Prostate gland (tissue), 2 donors: ENCODE results near the gene CDK9. TPM values are rescaled to one million over a fixed set of nuclear protein-coding genes. Genes with fewer than 3 reads are reported as not detected.

Source experiments
- DNase-seq: peaks from one replicate; pipeline ENCODE4 v3.0.0-alpha.2; 2019; ENCODE audit warnings: low spot score
- H3K27ac ChIP-seq, 2 donors: fragments of 200-600 bp; sonication (generic); 2 replicates each; pipeline ENCODE4 v1.5.1; 2017 to 2019
- H3K27me3 ChIP-seq: fragments of 200-600 bp; sonication (generic); replicated peaks from 2 replicates; pipeline ENCODE4 v1.5.1; 2019; ENCODE audit not compliant: insufficient read depth
- H3K36me3 ChIP-seq, 2 donors: fragments of 200-600 bp; sonication (generic); 1 replicate in 1 of 2; 2 replicates in 1 of 2; pipeline versions ENCODE4 v1.5.1 to v1.8.1; 2017 to 2019
- H3K4me1 ChIP-seq: fragments of 200-600 bp; sonication (generic); replicated peaks from 2 replicates; pipeline ENCODE4 v1.5.1; 2019
- H3K4me3 ChIP-seq, 2 donors: fragments of 200-600 bp; sonication (generic); 2 replicates each; pipeline ENCODE4 v1.5.1; 2017 to 2019
- H3K9me3 ChIP-seq: fragments of 200-600 bp; sonication (generic); 2 replicates; pipeline ENCODE4 v1.5.1; 2017
- CTCF ChIP-seq, 4 experiments: fragments of 200-600 bp in 2 of 4; fragments of 450-650 bp in 2 of 4; sonication (generic) in 2 of 4; IDR thresholded peaks; 1 replicate in 3 of 4; 2 replicates in 1 of 4; pipeline ENCODE4 v1.5.1; 2016 to 2019; ENCODE audit warnings: antibody characterized with exemption in 4 of 4, mild to moderate bottlenecking in 2 of 4, moderate library complexity in 2 of 4
- POLR2A ChIP-seq: fragments of 450-650 bp; IDR thresholded peaks from one replicate; pipeline ENCODE4 v1.6.1; 2016; ENCODE audit warnings: antibody characterized with exemption, mild to moderate bottlenecking
- POLR2AphosphoS5 ChIP-seq: sonication (generic); formaldehyde crosslinking; IDR thresholded peaks from one replicate; pipeline ENCODE4 v1.6.1; 2017; ENCODE audit warnings: antibody characterized with exemption
- WGBS: methylation state at CpG from one replicate; pipeline ENCODE4 v1.1.5; 2018; 5-methylcytosine and 5-hydroxymethylcytosine counted together
- intact Hi-C: fragments of 100-400 bp; cut with DNase I; formaldehyde crosslinking; loops from one replicate; pipeline ENCODE4 v1.14.2; 2022
- total RNA-seq, 2 donors: library from RNA; depleted of rRNA; stranded (reverse); fragments of >200 nt; gene quantifications; one replicate each; pipeline ENCODE4 v1.1.0, GENCODE V29; 2016

The CDK9 gene
- total RNA-seq, 2 donors from 2014 or later, result 60.3 to 130 TPM

GRCh38 chr9:127761491-127761956 lies 24.3 kb upstream of the CDK9 start:
- no peak overlapping the region for H3K27ac ChIP-seq
- no peaks in the 10 kb centered on the region for H3K4me1 ChIP-seq
- no peaks in the 10 kb centered on the region for H3K9me3 ChIP-seq
- no peaks in the 10 kb centered on the region for H3K36me3 ChIP-seq
- TF ChIP-seq POLR2A (no peak), CTCF (IDR thresholded peaks at IDR 0.05) (no peak), POLR2AphosphoS5 (no peak)
- WGBS, result 38% methylated on average over 5 of the region's 5 CpGs
- no peak overlapping the region for H3K4me3 ChIP-seq
- no peak for DNase-seq
- H3K27me3 ChIP-seq, result no peaks in the 10 kb centered on the region
- intact Hi-C loops, result no loop called here

- Histone ChIP-seq H3K4me3 (no peak overlapping the region), H3K4me1 (no peaks in the 10 kb centered on the region), H3K27me3 (no peaks in the 10 kb centered on the region), H3K9me3 (no peaks in the 10 kb centered on the region), H3K36me3 (no peaks in the 10 kb centered on the region), H3K27ac (no peak overlapping the region)
- DNase-seq, result no peak
- intact Hi-C loops, result no loop called here
- no peak for TF ChIP-seq POLR2A
- TF ChIP-seq CTCF (IDR thresholded peaks at IDR 0.05), result no peak
- 42% methylated on average over 16 of the region's 16 CpGs for WGBS
Measured at GRCh38 chr9:127762111-127762676, 23.6 kb upstream of the CDK9 start.

GRCh38 chr9:127763918-127764384 lies 21.9 kb upstream of the CDK9 start:
- 45% methylated on average over 7 of the region's 7 CpGs for WGBS
- peak in 1 of 4 experiments; percentile 27 for TF ChIP-seq CTCF (IDR thresholded peaks at IDR 0.05)
- no peak for TF ChIP-seq POLR2AphosphoS5
- no peak for TF ChIP-seq POLR2A
- intact Hi-C loops, result no loop called here
- H3K4me1 ChIP-seq, result no peaks in the 10 kb centered on the region
- H3K27me3 ChIP-seq, result no peaks in the 10 kb centered on the region
- no peak overlapping the region for H3K27ac ChIP-seq
- DNase-seq, result no peak
- no peaks in the 10 kb centered on the region for H3K36me3 ChIP-seq
- no peaks in the 10 kb centered on the region for H3K9me3 ChIP-seq
- H3K4me3 ChIP-seq, result no peak overlapping the region

GRCh38 chr9:127765418-127765817 lies 20.4 kb upstream of the CDK9 start:
- H3K4me3 ChIP-seq, result no peak overlapping the region
- H3K9me3 ChIP-seq, result no peaks in the 10 kb centered on the region
- no peak for TF ChIP-seq POLR2A
- TF ChIP-seq POLR2AphosphoS5, result no peak
- TF ChIP-seq CTCF (IDR thresholded peaks at IDR 0.05), result no peak
- intact Hi-C loops, result no loop called here
- H3K4me1 ChIP-seq, result peaks cover under 1% of the 10 kb centered on the region
- no peaks in the 10 kb centered on the region for H3K27me3 ChIP-seq
- H3K36me3 ChIP-seq, result no peaks in the 10 kb centered on the region
- 85% methylated on average over 1 of the region's 1 CpG for WGBS
- no peak for DNase-seq
- no peak overlapping the region for H3K27ac ChIP-seq

GRCh38 chr9:127767410-127767809 lies 18.4 kb upstream of the CDK9 start:
- Histone ChIP-seq H3K27me3 (no peaks in the 10 kb centered on the region), H3K36me3 (no peaks in the 10 kb centered on the region), H3K9me3 (no peaks in the 10 kb centered on the region), H3K4me1 (peaks cover 5% of the 10 kb centered on the region), H3K27ac (peak overlapping the region in 1 of 2 donors; percentile 0), H3K4me3 (no peak overlapping the region)
- no peak for DNase-seq
- WGBS, result 66% methylated on average over 3 of the region's 3 CpGs
- intact Hi-C loops, result no loop called here
- TF ChIP-seq POLR2AphosphoS5, result no peak
- no peak for TF ChIP-seq POLR2A
- TF ChIP-seq CTCF (IDR thresholded peaks at IDR 0.05), result no peak
